Measurements from ENCODE around the gene RGS10. TPM values are rescaled to one million over a fixed set of nuclear protein-coding genes. Genes with fewer than 3 reads are reported as not detected.
"Not testable (repeated sequence)": the region's sequence is repeated elsewhere in the genome, so short reads cannot be mapped to it uniquely, and the experiment has no call there.

Gene RGS10
- total and polyA plus RNA-seq, 10 of the 15 experiments (the other 5 are each of a cell fraction or from before 2014, with no cell fraction given): 72.8 to 193 (median 127) TPM

- TF ChIP-seq, protein P1, sequence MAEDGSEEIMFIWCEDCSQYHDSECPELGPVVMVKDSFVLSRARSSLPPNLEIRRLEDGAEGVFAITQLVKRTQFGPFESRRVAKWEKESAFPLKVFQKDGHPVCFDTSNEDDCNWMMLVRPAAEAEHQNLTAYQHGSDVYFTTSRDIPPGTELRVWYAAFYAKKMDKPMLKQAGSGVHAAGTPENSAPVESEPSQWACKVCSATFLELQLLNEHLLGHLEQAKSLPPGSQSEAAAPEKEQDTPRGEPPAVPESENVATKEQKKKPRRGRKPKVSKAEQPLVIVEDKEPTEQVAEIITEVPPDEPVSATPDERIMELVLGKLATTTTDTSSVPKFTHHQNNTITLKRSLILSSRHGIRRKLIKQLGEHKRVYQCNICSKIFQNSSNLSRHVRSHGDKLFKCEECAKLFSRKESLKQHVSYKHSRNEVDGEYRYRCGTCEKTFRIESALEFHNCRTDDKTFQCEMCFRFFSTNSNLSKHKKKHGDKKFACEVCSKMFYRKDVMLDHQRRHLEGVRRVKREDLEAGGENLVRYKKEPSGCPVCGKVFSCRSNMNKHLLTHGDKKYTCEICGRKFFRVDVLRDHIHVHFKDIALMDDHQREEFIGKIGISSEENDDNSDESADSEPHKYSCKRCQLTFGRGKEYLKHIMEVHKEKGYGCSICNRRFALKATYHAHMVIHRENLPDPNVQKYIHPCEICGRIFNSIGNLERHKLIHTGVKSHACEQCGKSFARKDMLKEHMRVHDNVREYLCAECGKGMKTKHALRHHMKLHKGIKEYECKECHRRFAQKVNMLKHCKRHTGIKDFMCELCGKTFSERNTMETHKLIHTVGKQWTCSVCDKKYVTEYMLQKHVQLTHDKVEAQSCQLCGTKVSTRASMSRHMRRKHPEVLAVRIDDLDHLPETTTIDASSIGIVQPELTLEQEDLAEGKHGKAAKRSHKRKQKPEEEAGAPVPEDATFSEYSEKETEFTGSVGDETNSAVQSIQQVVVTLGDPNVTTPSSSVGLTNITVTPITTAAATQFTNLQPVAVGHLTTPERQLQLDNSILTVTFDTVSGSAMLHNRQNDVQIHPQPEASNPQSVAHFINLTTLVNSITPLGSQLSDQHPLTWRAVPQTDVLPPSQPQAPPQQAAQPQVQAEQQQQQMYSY (CRISPR knock-in tag; IDR thresholded peaks at IDR 0.05): no peak
- no peak for TF ChIP-seq LARP7 (IDR thresholded peaks at IDR 0.05)
- TF ChIP-seq, protein P2, sequence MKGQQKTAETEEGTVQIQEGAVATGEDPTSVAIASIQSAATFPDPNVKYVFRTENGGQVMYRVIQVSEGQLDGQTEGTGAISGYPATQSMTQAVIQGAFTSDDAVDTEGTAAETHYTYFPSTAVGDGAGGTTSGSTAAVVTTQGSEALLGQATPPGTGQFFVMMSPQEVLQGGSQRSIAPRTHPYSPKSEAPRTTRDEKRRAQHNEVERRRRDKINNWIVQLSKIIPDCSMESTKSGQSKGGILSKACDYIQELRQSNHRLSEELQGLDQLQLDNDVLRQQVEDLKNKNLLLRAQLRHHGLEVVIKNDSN (IDR thresholded peaks at IDR 0.05; ENCODE audit: borderline replicate concordance, extremely low read length, insufficient read depth, low read depth, low read length): no peak
- TF ChIP-seq POLR2AphosphoS5 (IDR thresholded peaks at IDR 0.05; ENCODE audit: low read length): no peak
- TF ChIP-seq RCOR1 (conservative IDR thresholded peaks at IDR 0.05; ENCODE audit: low read depth, low read length): no peak
- TF ChIP-seq, protein P3, sequence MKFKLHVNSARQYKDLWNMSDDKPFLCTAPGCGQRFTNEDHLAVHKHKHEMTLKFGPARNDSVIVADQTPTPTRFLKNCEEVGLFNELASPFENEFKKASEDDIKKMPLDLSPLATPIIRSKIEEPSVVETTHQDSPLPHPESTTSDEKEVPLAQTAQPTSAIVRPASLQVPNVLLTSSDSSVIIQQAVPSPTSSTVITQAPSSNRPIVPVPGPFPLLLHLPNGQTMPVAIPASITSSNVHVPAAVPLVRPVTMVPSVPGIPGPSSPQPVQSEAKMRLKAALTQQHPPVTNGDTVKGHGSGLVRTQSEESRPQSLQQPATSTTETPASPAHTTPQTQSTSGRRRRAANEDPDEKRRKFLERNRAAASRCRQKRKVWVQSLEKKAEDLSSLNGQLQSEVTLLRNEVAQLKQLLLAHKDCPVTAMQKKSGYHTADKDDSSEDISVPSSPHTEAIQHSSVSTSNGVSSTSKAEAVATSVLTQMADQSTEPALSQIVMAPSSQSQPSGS (IDR thresholded peaks at IDR 0.05; ENCODE audit: low read length): no peak
- no peak for TF ChIP-seq RAD21 (IDR thresholded peaks at IDR 0.05; ENCODE audit: insufficient read depth, low read depth, low read length)
- TF ChIP-seq RFX5 (IDR thresholded peaks at IDR 0.05; ENCODE audit: low read depth, low read length): no peak
- TF ChIP-seq CHD1 (IDR thresholded peaks at IDR 0.05; ENCODE audit: low read depth, low read length): no peak
Measured at GRCh38 chr10:119562097-119562496, 19.6 kb upstream of the RGS10 start (continued).

- H3K9ac ChIP-seq (ENCODE audit: control insufficient read depth, insufficient read depth, low read length); H3K4me1 ChIP-seq (ENCODE audit: control insufficient read depth, insufficient read depth, low read length); H2AFZ ChIP-seq (ENCODE audit: control insufficient read depth, low read depth, low read length); H4K20me1 ChIP-seq (ENCODE audit: control insufficient read depth, insufficient read depth); BruUV-seq (replicated peaks); ATAC-seq; H3K9me3 ChIP-seq (replicated peaks; ENCODE audit: control insufficient read depth, insufficient read depth, low read length); POLR2A ChIA-PET; H3K36me3 ChIP-seq (ENCODE audit: control insufficient read depth in 2 of 2, insufficient read depth in 2 of 2, low read length in 1 of 2); SMC1A ChIA-PET (ENCODE audit: uncharacterized antibody, unreplicated experiment); CTCF ChIA-PET; intact Hi-C loops (cut with micrococcal nuclease; ENCODE audit: unreplicated experiment); in situ Hi-C loops (cut with MboI); H3K4me2 ChIP-seq (ENCODE audit: control insufficient read depth, insufficient read depth); DNase-seq (ENCODE audit: low read depth, low spot score); RAD21 ChIA-PET (ENCODE audit: unreplicated experiment); H3K27ac ChIP-seq (ENCODE audit: control insufficient read depth, insufficient read depth); H3K79me2 ChIP-seq (ENCODE audit: control insufficient read depth, insufficient read depth, low read length); H3K27me3 ChIP-seq (replicated peaks in 1 of 2; ENCODE audit: control insufficient read depth in 2 of 2, insufficient read depth in 2 of 2, low read length in 1 of 2); FAIRE-seq; H3K4me3 ChIP-seq: not testable (repeated sequence)
- 77% methylated on average over 12 of the region's 33 CpGs for WGBS (ENCODE audit: insufficient coverage, insufficient replicate concordance, low lambda C conversion rate, missing lambda C conversion rate)
Measured at GRCh38 chr10:119559511-119559910, 17.0 kb upstream of the RGS10 start.

DNA sequence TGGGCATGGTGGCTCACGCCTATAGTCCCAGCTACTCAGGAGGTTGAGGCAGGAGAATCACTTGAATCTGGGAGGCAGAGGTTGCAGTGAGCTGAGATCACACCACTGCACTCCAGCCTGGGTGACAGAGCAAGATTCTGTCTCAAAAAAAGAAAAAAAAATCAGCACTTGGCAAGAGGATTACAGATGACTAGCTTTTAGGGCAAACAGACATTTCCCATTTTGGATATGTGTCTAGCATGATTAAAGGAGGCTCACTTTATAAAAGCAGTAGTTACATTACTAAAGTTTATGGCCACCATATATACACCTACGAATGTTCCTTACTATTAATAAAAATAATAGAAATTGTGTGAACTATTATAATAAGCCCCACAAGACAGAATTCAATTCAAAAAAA is 13.6 kb upstream of the RGS10 start:
- BruUV-seq (replicated peaks); H2AFZ ChIP-seq (ENCODE audit: control insufficient read depth, low read depth, low read length); H3K27ac ChIP-seq (ENCODE audit: control insufficient read depth, insufficient read depth); POLR2A ChIA-PET; intact Hi-C loops (cut with micrococcal nuclease; ENCODE audit: unreplicated experiment); H3K27me3 ChIP-seq (replicated peaks in 1 of 2; ENCODE audit: control insufficient read depth in 2 of 2, insufficient read depth in 2 of 2, low read length in 1 of 2); FAIRE-seq; H3K4me1 ChIP-seq (ENCODE audit: control insufficient read depth, insufficient read depth, low read length); in situ Hi-C loops (cut with MboI); DNase-seq (ENCODE audit: low read depth, low spot score); H4K20me1 ChIP-seq (ENCODE audit: control insufficient read depth, insufficient read depth); H3K79me2 ChIP-seq (ENCODE audit: control insufficient read depth, insufficient read depth, low read length); H3K4me3 ChIP-seq; SMC1A ChIA-PET (ENCODE audit: uncharacterized antibody, unreplicated experiment); H3K9ac ChIP-seq (ENCODE audit: control insufficient read depth, insufficient read depth, low read length); RAD21 ChIA-PET (ENCODE audit: unreplicated experiment); H3K9me3 ChIP-seq (replicated peaks; ENCODE audit: control insufficient read depth, insufficient read depth, low read length); ATAC-seq; H3K36me3 ChIP-seq (ENCODE audit: control insufficient read depth in 2 of 2, insufficient read depth in 2 of 2, low read length in 1 of 2); H3K4me2 ChIP-seq (ENCODE audit: control insufficient read depth, insufficient read depth): not testable (repeated sequence)
- CTCF ChIA-PET: interaction anchor here (0.6 to 1.9 kb wide), 3 partner anchors 13 to 305 kb away, joined by 3 to 10 read pairs (median 3); partner anchors contain the start of gene RGS10
- WGBS (ENCODE audit: insufficient coverage, insufficient replicate concordance, low lambda C conversion rate, missing lambda C conversion rate): 64% methylated on average over 2 of the region's 2 CpGs
